ENCODE data around the gene ABTB2.
"Not testable (repeated sequence)": the region's sequence is repeated elsewhere in the genome, so short reads cannot be mapped to it uniquely, and the experiment has no call there.

The ABTB2 gene

GRCh38 chr11:34239465-34240149, 118.2 kb downstream of the ABTB2 start:
- no peak for DNase-seq (ENCODE audit: low read depth, low spot score)

DNA sequence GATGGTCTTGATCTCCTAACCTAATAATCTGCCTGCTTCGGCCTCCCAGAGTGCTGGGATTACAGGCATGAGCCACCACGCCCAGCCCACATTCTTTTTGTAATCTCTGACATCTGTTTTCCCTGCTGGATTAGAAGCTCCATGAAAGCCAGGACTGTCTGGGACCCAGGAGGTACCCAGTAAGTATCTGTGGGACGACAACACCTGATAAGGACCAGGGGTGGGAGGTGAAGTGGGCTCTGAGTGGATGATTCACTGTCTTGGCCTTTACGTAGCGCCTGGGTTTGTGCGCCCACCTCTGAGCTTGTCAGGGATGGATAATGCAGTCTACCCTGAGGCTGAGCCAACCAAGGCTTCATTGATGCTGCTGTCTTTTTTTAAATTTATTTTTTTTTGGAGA, 118.8 kb downstream of the ABTB2 start:
- no peak for DNase-seq (ENCODE audit: low read depth, low spot score)

GRCh38 chr11:34238533-34238932, 119.3 kb downstream of the ABTB2 start:
- no peak for DNase-seq (ENCODE audit: low read depth, low spot score)

DNA sequence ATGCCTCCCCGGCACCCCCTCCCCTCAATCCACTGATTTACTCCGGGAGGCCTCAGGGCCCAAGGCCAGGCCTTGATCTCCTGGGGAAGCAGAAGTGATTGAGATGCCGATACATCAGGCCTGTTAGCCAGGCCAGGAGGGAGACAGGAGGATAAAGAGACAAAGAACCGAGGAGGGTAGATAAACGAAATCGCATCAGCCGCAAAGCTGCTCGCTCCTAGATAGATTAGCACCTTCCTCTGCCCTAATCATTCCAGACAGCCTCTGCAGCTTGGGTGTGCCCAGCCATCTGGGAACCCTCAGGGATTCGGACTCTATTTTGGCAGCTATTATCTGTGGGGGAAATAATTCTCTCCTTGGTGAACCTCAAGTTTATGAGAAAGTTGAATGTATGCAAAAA, 121.2 kb downstream of the ABTB2 start:
- no peak for DNase-seq (ENCODE audit: low read depth, low spot score)

GRCh38 chr11:34235591-34236071, 122.2 kb downstream of the ABTB2 start:
- no peak for DNase-seq (ENCODE audit: low read depth, low spot score)

DNA sequence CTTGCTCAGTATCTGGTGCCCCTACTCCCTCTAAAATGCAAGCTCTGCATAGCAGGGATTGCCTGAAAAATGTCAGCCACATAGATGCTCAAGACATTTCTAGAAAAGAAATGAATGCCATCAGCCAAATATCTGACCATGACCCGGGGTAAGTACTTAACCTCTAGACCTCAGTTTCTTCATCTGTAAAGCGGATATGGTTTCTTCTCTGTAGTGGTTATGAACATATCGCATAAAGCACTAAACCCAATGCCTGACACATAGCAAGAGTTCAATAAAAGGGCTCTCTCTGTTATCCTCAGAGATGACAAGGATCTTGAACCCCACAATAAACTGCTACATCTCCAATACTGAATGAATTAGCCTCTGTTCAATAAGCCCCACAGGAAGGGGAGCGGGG, 122.6 kb downstream of the ABTB2 start:
- DNase-seq (ENCODE audit: low read depth, low spot score) = no peak

DNA sequence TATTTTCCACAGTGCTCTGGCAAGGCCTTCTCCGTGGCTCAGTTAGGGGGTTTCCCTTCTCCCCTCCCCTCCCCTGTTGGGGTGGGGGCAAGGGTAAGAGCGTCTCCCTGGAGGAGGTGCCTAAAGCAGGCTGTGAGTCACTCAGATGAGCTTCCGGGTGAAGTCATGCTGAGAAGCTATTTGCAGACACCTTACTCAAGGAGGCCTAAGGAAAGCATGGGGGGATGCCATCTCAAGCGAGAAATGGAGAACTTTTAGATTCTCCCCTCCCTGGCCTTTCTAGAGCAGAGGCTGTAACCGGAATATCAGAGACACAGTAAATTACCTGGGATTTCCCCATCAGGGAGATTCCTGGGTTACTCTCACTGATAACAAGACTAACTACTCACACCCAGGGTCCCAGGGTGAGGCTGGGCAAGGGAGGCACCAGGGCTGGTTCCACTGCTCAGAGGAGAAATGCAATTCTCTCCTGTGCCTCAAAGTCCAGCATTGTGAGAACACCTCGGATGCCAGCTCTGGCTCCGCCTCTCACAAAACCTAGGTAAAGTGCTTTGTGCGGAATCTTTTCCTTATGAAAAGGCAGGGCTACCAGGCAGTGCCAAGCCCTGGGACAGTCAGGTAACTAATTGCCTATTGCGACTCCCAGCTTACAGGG, 123.6 kb downstream of the ABTB2 start:
- peak; percentile 48 for DNase-seq (ENCODE audit: low read depth, low spot score)

DNA sequence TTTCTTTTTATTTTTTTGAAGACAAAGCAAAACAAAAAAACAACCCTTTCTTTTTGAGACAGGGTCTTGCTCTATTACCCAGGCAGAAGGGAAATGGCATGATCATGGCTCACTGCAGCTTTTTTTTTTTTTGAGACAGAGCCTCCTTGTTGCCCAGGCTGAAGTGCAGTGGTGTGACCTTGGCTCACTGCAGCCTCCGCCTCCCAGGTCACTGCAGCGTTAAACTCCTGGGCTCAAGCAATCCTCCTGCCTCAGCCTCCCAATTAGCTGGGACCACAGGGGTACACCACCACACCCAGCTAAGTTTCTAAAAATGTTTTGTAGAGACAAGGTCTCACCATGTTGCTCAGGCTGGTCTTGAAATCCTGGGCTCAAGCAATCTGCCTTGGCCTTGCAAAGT, 124.6 kb downstream of the ABTB2 start:
- DNase-seq (ENCODE audit: low read depth, low spot score) = no peak

- DNase-seq (ENCODE audit: low read depth, low spot score) = no peak
These were observed 125.0 kb downstream of the ABTB2 start for GRCh38 chr11:34232807-34233206.

DNA sequence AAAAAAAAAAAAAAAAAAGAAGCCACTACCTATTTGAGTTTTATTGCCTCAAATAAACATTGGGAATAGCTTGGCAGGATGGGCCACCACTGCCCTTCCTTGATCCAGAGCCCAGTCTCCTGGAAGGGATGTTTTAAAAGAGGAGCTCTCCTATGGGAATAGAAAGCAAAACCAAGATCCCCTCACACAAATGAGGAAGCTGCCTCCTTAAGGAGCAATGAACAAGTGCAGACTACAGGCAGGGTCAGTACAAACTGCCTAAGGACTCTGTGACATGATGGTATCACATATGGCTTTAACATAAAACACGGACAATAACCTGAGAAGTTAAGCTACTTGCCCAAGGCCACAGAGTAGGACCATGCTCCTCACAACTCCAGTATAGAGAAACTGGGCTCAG, 131.6 kb downstream of the ABTB2 start:
- DNase-seq (ENCODE audit: low read depth, low spot score) = no peak

- DNase-seq (ENCODE audit: low read depth, low spot score) = no peak
These were observed 132.7 kb downstream of the ABTB2 start for GRCh38 chr11:34225091-34225490.

GRCh38 chr11:34224434-34224966, 133.3 kb downstream of the ABTB2 start:
- no peak for DNase-seq (ENCODE audit: low read depth, low spot score)

GRCh38 chr11:34223907-34224306, 133.9 kb downstream of the ABTB2 start:
- no peak for DNase-seq (ENCODE audit: low read depth, low spot score)

- DNase-seq (ENCODE audit: low read depth, low spot score) = no peak
These were observed 134.6 kb downstream of the ABTB2 start for GRCh38 chr11:34223021-34223813.

GRCh38 chr11:34222030-34222429, 135.8 kb downstream of the ABTB2 start:
- DNase-seq (ENCODE audit: low read depth, low spot score) = no peak

GRCh38 chr11:34219941-34220370, 137.9 kb downstream of the ABTB2 start:
- no peak for DNase-seq (ENCODE audit: low read depth, low spot score)

- no peak for DNase-seq (ENCODE audit: low read depth, low spot score)
These were observed 138.5 kb downstream of the ABTB2 start for GRCh38 chr11:34219279-34219678.

- not testable (repeated sequence) for DNase-seq (ENCODE audit: low read depth, low spot score)
These were observed 139.1 kb downstream of the ABTB2 start for GRCh38 chr11:34218756-34219155.

GRCh38 chr11:34218067-34218466, 139.7 kb downstream of the ABTB2 start:
- DNase-seq (ENCODE audit: low read depth, low spot score) = no peak

GRCh38 chr11:34216706-34217105, 141.1 kb downstream of the ABTB2 start:
- DNase-seq (ENCODE audit: low read depth, low spot score) = no peak

- DNase-seq (ENCODE audit: low read depth, low spot score) = no peak
These were observed 141.9 kb downstream of the ABTB2 start for GRCh38 chr11:34215806-34216453.
